Karpas-422 (cell line): ENCODE data around the gene RAB35. TPM values are rescaled to one million over a fixed set of nuclear protein-coding genes. Genes with fewer than 3 reads are reported as not detected.

Source experiments
- DNase-seq: peaks from one replicate; pipeline ENCODE4 v3.0.0-alpha.2; 2015
- H2AFZ ChIP-seq: fragments of 200-600 bp; sonication (generic); 2 replicates; pipeline ENCODE4 v1.6.1; 2014; ENCODE audit warnings: antibody characterized with exemption, low read length, mixed read lengths
- H3K27ac ChIP-seq: fragments of 200-600 bp; sonication (generic); 2 replicates; pipeline ENCODE4 v1.5.1; 2014; ENCODE audit warnings: mild to moderate bottlenecking, low read length, moderate library complexity
- H3K27me3 ChIP-seq: fragments of 200-600 bp; sonication (generic); 2 replicates; pipeline ENCODE4 v1.6.1; 2014; ENCODE audit warnings: low read length, mixed read lengths
- H3K36me3 ChIP-seq: fragments of 200-600 bp; sonication (generic); 2 replicates; pipeline ENCODE4 v1.6.1; 2014; ENCODE audit warnings: low read length, mixed read lengths; ENCODE audit not compliant: insufficient read depth
- H3K4me1 ChIP-seq: fragments of 200-600 bp; sonication (generic); 2 replicates; pipeline ENCODE4 v1.6.1; 2014; ENCODE audit warnings: mild to moderate bottlenecking, low read length, mixed read lengths
- H3K4me2 ChIP-seq: fragments of 200-600 bp; sonication (generic); 2 replicates; pipeline ENCODE4 v1.6.1; 2014; ENCODE audit warnings: low read length, low read depth, mild to moderate bottlenecking; ENCODE audit not compliant: poor library complexity, severe bottlenecking
- H3K4me3 ChIP-seq: fragments of 200-600 bp; sonication (generic); 2 replicates; pipeline ENCODE4 v1.5.1; 2014; ENCODE audit warnings: mild to moderate bottlenecking, antibody characterized with exemption, low read length, mixed read lengths
- H3K79me2 ChIP-seq: fragments of 200-600 bp; sonication (generic); 2 replicates; pipeline ENCODE4 v1.6.1; 2014; ENCODE audit warnings: mild to moderate bottlenecking, low read length, mixed read lengths
- H3K9ac ChIP-seq: fragments of 200-600 bp; sonication (generic); 2 replicates; pipeline ENCODE4 v1.6.0; 2014; ENCODE audit warnings: low read length
- H3K9me2 ChIP-seq: fragments of 200-600 bp; sonication (generic), shearing (Covaris generic); replicated peaks from 2 replicates; pipeline ENCODE4 v1.6.0; 2014; ENCODE audit warnings: mild to moderate bottlenecking, low read length, moderate library complexity; ENCODE audit not compliant: insufficient read depth
- H3K9me3 ChIP-seq: fragments of 300-700, 200-600 bp; sonication (generic); 2 replicates; pipeline ENCODE4 v1.6.1; 2014; ENCODE audit warnings: low read length, mixed read lengths
- H4K20me1 ChIP-seq: fragments of 200-600 bp; sonication (generic); 2 replicates; pipeline ENCODE4 v1.6.1; 2014; ENCODE audit warnings: mild to moderate bottlenecking, antibody characterized with exemption, low read length, low read depth; ENCODE audit not compliant: insufficient read depth
- total RNA-seq: library from RNA; depleted of rRNA; stranded (reverse); fragments of >200 nt; shearing (Covaris generic); gene quantifications from 2 replicates; pipeline ENCODE4 v1.2.3, GENCODE V29; 2014; ENCODE audit warnings: low replicate concordance

RAB35 gene
- total RNA-seq, 1 experiment from 2014 or later: 18.9 TPM

- Histone ChIP-seq H3K4me3 (no peak overlapping the region), H3K4me1 (no peaks in the 10 kb centered on the region), H2AFZ (no peak overlapping the region), H3K9me2 (no peaks in the 10 kb centered on the region), H3K27ac (no peak overlapping the region), H3K9ac (no peak overlapping the region), H3K79me2 (no peaks in the 10 kb centered on the region), H3K36me3 (peaks cover 38% of the 10 kb centered on the region), H3K9me3 (no peaks in the 10 kb centered on the region), H4K20me1 (peaks cover 10% of the 10 kb centered on the region; the same call in 1 of the 2 replicates), H3K27me3 (no peaks in the 10 kb centered on the region), H3K4me2 (no peak overlapping the region)
- DNase-seq: no peak
Observed at GRCh38 chr12:120155072-120155471, 38.5 kb upstream of the RAB35 start.

GRCh38 chr12:120150919-120151525 lies 34.5 kb upstream of the RAB35 start:
- H2AFZ ChIP-seq: no peak overlapping the region
- H3K27me3 ChIP-seq: no peaks in the 10 kb centered on the region
- DNase-seq: no peak
- H3K4me3 ChIP-seq: no peak overlapping the region
- no peaks in the 10 kb centered on the region for H3K9me2 ChIP-seq
- H3K4me1 ChIP-seq: no peaks in the 10 kb centered on the region
- H3K4me2 ChIP-seq: no peak overlapping the region
- no peak overlapping the region for H3K27ac ChIP-seq
- H3K9me3 ChIP-seq: no peaks in the 10 kb centered on the region
- H3K79me2 ChIP-seq: no peaks in the 10 kb centered on the region
- H3K9ac ChIP-seq: no peak overlapping the region
- H4K20me1 ChIP-seq: peaks cover 12% of the 10 kb centered on the region; the same call in 1 of the 2 replicates
- H3K36me3 ChIP-seq: peaks cover 42% of the 10 kb centered on the region

- Histone ChIP-seq H3K4me1 (no peaks in the 10 kb centered on the region), H2AFZ (no peak overlapping the region), H3K9me2 (no peaks in the 10 kb centered on the region), H3K27ac (no peak overlapping the region), H3K4me3 (no peak overlapping the region), H3K9me3 (no peaks in the 10 kb centered on the region), H3K36me3 (peaks cover 55% of the 10 kb centered on the region), H3K79me2 (no peaks in the 10 kb centered on the region), H4K20me1 (peaks cover 12% of the 10 kb centered on the region; the same call in 1 of the 2 replicates), H3K9ac (no peak overlapping the region), H3K27me3 (no peaks in the 10 kb centered on the region), H3K4me2 (no peak overlapping the region)
- no peak for DNase-seq
Observed at GRCh38 chr12:120148011-120148410, 31.5 kb upstream of the RAB35 start.

GRCh38 chr12:120145164-120145563 lies 28.6 kb upstream of the RAB35 start:
- no peak overlapping the region for H3K4me2 ChIP-seq
- no peaks in the 10 kb centered on the region for H3K27me3 ChIP-seq
- no peak for DNase-seq
- no peak overlapping the region for H2AFZ ChIP-seq
- H3K9me2 ChIP-seq: no peaks in the 10 kb centered on the region
- 0 out of 2 replicates have a peak, but pooled peaks cover 4% of the 10 kb centered on the region for H4K20me1 ChIP-seq
- H3K9ac ChIP-seq: no peak overlapping the region
- no peaks in the 10 kb centered on the region for H3K9me3 ChIP-seq
- H3K27ac ChIP-seq: no peak overlapping the region
- H3K79me2 ChIP-seq: 0 out of 2 replicates have a peak, but pooled peaks cover 3% of the 10 kb centered on the region
- H3K36me3 ChIP-seq: peaks cover 74% of the 10 kb centered on the region
- no peak overlapping the region for H3K4me3 ChIP-seq
- H3K4me1 ChIP-seq: no peaks in the 10 kb centered on the region

- 0 out of 2 replicates have a peak, but pooled peaks cover 4% of the 10 kb centered on the region for H4K20me1 ChIP-seq
- H3K9ac ChIP-seq: no peak overlapping the region
- no peaks in the 10 kb centered on the region for H3K9me3 ChIP-seq
- H3K27me3 ChIP-seq: no peaks in the 10 kb centered on the region
- no peaks in the 10 kb centered on the region for H3K4me1 ChIP-seq
- H3K4me3 ChIP-seq: no peak overlapping the region
- no peak for DNase-seq
- no peak overlapping the region for H3K27ac ChIP-seq
- H2AFZ ChIP-seq: no peak overlapping the region
- H3K4me2 ChIP-seq: no peak overlapping the region
- H3K36me3 ChIP-seq: peaks cover 77% of the 10 kb centered on the region
- no peaks in the 10 kb centered on the region for H3K9me2 ChIP-seq
- H3K79me2 ChIP-seq: 0 out of 2 replicates have a peak, but pooled peaks cover 3% of the 10 kb centered on the region
Observed at GRCh38 chr12:120144215-120144614, 27.7 kb upstream of the RAB35 start.

- Histone ChIP-seq H4K20me1 (no peaks in the 10 kb centered on the region), H3K4me2 (no peak overlapping the region), H3K27me3 (no peaks in the 10 kb centered on the region), H3K4me3 (no peak overlapping the region), H3K9me3 (no peaks in the 10 kb centered on the region), H3K79me2 (0 out of 2 replicates have a peak, but pooled peaks cover 3% of the 10 kb centered on the region), H3K36me3 (peaks cover 71% of the 10 kb centered on the region), H3K4me1 (no peaks in the 10 kb centered on the region), H2AFZ (no peak overlapping the region), H3K27ac (no peak overlapping the region), H3K9me2 (no peaks in the 10 kb centered on the region), H3K9ac (no peak overlapping the region)
- no peak for DNase-seq
Observed at GRCh38 chr12:120142231-120142877, 25.8 kb upstream of the RAB35 start.

GRCh38 chr12:120141336-120141735 lies 24.8 kb upstream of the RAB35 start:
- no peaks in the 10 kb centered on the region for H3K9me2 ChIP-seq
- no peaks in the 10 kb centered on the region for H3K9me3 ChIP-seq
- no peak overlapping the region for H2AFZ ChIP-seq
- peaks cover under 1% of the 10 kb centered on the region; the same call in 1 of the 2 replicates for H3K4me1 ChIP-seq
- H3K4me2 ChIP-seq: no peak overlapping the region
- no peak overlapping the region for H3K27ac ChIP-seq
- no peaks in the 10 kb centered on the region for H4K20me1 ChIP-seq
- peaks cover 3% of the 10 kb centered on the region; the same call in 1 of the 2 replicates for H3K79me2 ChIP-seq
- no peaks in the 10 kb centered on the region for H3K27me3 ChIP-seq
- no peak for DNase-seq
- no peak overlapping the region for H3K9ac ChIP-seq
- peaks cover 72% of the 10 kb centered on the region for H3K36me3 ChIP-seq
- no peak overlapping the region for H3K4me3 ChIP-seq

- Histone ChIP-seq H3K9me3 (no peaks in the 10 kb centered on the region), H3K4me3 (no peak overlapping the region), H4K20me1 (no peaks in the 10 kb centered on the region), H3K4me1 (peaks cover 7% of the 10 kb centered on the region), H3K27me3 (no peaks in the 10 kb centered on the region), H3K27ac (no peak overlapping the region), H2AFZ (no peak overlapping the region), H3K79me2 (peaks cover 3% of the 10 kb centered on the region; the same call in 1 of the 2 replicates), H3K9ac (no peak overlapping the region), H3K9me2 (no peaks in the 10 kb centered on the region), H3K4me2 (no peak overlapping the region), H3K36me3 (peaks cover 77% of the 10 kb centered on the region)
- DNase-seq: no peak
Observed at GRCh38 chr12:120140603-120141002, 24.1 kb upstream of the RAB35 start.
